ENCODE data around the gene RTF2. TPM values are rescaled to one million over a fixed set of nuclear protein-coding genes. Genes with fewer than 3 reads are reported as not detected.

RTF2 gene
- total and polyA plus RNA-seq, 7 donors = 89.0 to 128 (median 93.0) TPM

DNA sequence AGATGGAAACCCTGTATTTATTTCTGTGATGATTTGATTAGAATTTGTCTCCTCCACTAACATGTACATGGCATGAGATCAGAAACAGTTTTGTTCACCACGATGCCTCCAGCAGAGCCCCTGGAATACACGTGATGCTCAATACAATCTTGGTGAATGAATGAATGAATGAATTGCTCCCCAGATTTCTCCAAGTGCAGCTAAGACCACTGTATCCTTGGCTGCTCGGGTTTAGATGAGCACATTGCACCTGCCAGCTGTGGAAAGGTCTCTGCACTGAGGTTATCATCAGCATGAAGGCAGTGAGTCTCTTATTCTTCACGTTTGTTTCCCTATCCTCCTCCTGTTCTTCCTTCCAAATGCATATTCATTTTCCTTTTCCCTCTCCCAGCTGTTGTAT lies 38.5 kb upstream of the RTF2 start:
- Histone ChIP-seq H3K4me1 (no peaks in the 10 kb centered on the region), H3K27ac (no peak overlapping the region), H3K4me3 (no peak overlapping the region), H3K27me3 (ENCODE audit: insufficient read depth in 3 of 3, low read length in 2 of 3) (no peaks in the 10 kb centered on the region), H3K9me3 (no peaks in the 10 kb centered on the region), H3K36me3 (ENCODE audit: insufficient read depth in 1 of 2, low read depth in 1 of 2) (no peaks in the 10 kb centered on the region)
- 41 to 50% (median 43%) methylated on average over 4 of the region's 4 CpGs for WGBS, 3 donors
- ATAC-seq (no peak), DNase-seq (no peak)
- intact Hi-C loops (cut with DNase I) = no loop called here
- no peak for TF ChIP-seq CTCF (IDR thresholded peaks at IDR 0.05)

- H3K27me3 ChIP-seq (ENCODE audit: insufficient read depth in 3 of 3, low read length in 2 of 3) = no peaks in the 10 kb centered on the region
- ATAC-seq = no peak
- no peak for DNase-seq
- H3K4me1 ChIP-seq = no peaks in the 10 kb centered on the region
- intact Hi-C loops (cut with DNase I) = no loop called here
- H3K27ac ChIP-seq = no peak overlapping the region
- no peaks in the 10 kb centered on the region for H3K36me3 ChIP-seq (ENCODE audit: insufficient read depth in 1 of 2, low read depth in 1 of 2)
- H3K4me3 ChIP-seq = no peak overlapping the region
- TF ChIP-seq CTCF (IDR thresholded peaks at IDR 0.05) = no peak
- no peaks in the 10 kb centered on the region for H3K9me3 ChIP-seq
- 57 to 67% (median 61%) methylated on average over 4 of the region's 4 CpGs for WGBS, 3 donors
Observed at GRCh38 chr20:56430461-56430860, 38.0 kb upstream of the RTF2 start.

- Histone ChIP-seq H3K27me3 (ENCODE audit: insufficient read depth in 3 of 3, low read length in 2 of 3) (no peaks in the 10 kb centered on the region), H3K4me1 (no peaks in the 10 kb centered on the region), H3K9me3 (no peaks in the 10 kb centered on the region), H3K27ac (no peak overlapping the region), H3K36me3 (ENCODE audit: insufficient read depth in 1 of 2, low read depth in 1 of 2) (no peaks in the 10 kb centered on the region), H3K4me3 (no peak overlapping the region)
- no peak for TF ChIP-seq CTCF (IDR thresholded peaks at IDR 0.05)
- ATAC-seq (no peak), DNase-seq (no peak)
- WGBS, 3 donors = 81 to 83% (median 82%) methylated on average over 1 of the region's 1 CpG
- intact Hi-C loops (cut with DNase I) = no loop called here
Observed at GRCh38 chr20:56430957-56431356, 37.5 kb upstream of the RTF2 start.

DNA sequence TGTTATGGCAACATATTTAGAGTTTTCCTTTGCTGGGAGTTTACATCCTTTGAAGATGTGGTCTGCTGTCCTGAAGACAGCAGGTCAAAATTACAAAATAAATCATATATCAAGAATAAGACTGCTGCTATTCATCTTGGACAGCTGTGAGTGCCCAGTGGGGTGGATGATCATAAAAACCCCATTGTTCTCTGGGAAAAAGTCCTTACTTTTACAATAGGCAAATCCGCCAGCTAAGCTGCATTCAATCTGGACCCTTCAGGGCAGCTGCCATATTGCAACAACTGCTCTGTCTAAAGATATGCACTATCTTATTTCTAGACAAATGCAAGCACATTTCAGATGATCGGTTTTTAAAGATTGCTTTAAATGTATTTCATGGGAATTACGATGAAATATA lies 37.0 kb upstream of the RTF2 start:
- no peak for ATAC-seq
- Histone ChIP-seq H3K27me3 (ENCODE audit: insufficient read depth in 3 of 3, low read length in 2 of 3) (no peaks in the 10 kb centered on the region), H3K27ac (no peak overlapping the region), H3K4me1 (no peaks in the 10 kb centered on the region), H3K36me3 (ENCODE audit: insufficient read depth in 1 of 2, low read depth in 1 of 2) (no peaks in the 10 kb centered on the region), H3K9me3 (no peaks in the 10 kb centered on the region), H3K4me3 (no peak overlapping the region)
- DNase-seq = no peak
- intact Hi-C loops (cut with DNase I) = no loop called here
- WGBS, 3 donors = 45 to 60% (median 52%) methylated on average over 3 of the region's 3 CpGs
- no peak for TF ChIP-seq CTCF (IDR thresholded peaks at IDR 0.05)

DNA sequence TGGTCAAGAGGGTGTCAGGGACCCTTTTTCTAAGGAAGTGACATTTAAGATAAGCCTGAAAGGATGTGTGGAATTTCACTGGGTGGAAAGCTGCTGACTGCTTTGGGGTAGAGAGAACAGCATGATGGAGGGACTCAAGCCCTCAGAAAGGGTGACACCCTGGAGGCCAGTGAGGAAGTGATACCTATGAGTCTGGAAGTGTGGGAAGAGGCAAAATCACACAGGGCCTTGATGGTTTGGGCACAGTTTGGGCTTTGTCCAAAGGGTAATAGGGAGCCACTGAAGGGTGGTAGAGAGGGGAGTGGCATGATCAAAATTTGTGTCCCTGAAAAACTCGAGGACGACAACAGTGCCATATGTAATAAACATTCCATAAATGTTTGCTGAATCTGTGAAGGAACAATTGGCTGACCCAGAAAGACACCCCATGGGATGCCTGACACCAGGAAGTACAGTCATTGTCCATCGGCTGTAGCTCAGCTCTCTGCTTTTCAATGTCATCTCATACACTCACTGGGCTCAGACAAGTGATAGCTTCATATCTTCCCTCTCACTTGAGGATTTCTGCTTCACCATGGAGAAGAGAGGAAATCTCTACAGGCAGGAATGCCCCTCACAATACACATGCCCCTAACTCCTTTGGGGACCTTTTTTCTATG lies 35.1 kb upstream of the RTF2 start:
- 33 to 49% (median 34%) methylated on average over 3 of the region's 3 CpGs for WGBS, 3 donors
- Histone ChIP-seq H3K36me3 (ENCODE audit: insufficient read depth in 1 of 2, low read depth in 1 of 2) (no peaks in the 10 kb centered on the region), H3K4me1 (no peaks in the 10 kb centered on the region), H3K27me3 (ENCODE audit: insufficient read depth in 3 of 3, low read length in 2 of 3) (no peaks in the 10 kb centered on the region), H3K27ac (no peak overlapping the region), H3K9me3 (no peaks in the 10 kb centered on the region), H3K4me3 (no peak overlapping the region)
- intact Hi-C loops (cut with DNase I) = no loop called here
- ATAC-seq (no peak), DNase-seq (no peak)
- TF ChIP-seq CTCF (IDR thresholded peaks at IDR 0.05) = no peak
